SK-N-SH treated with all-trans-retinoic acid at 6 μM for 48 hours (cell line): ENCODE results near the gene OLFML2A.
A peak's percentile ranks its signal among the peaks of the same experiment; 100 is the strongest.

Experiments
- ATAC-seq: fragments of 200-7000 bp; cut with Tn5 transposase; 3 replicates; pipeline ENCODE4 v1.9.1; 2020; ENCODE audit warnings: mild to moderate bottlenecking, moderate library complexity
- ARNTL ChIP-seq: fragments of 450-650 bp; formaldehyde crosslinking; IDR thresholded peaks from 2 replicates; pipeline ENCODE4 v1.5.0; 2020; ENCODE audit warnings: low read depth, mild to moderate bottlenecking, moderate library complexity, borderline replicate concordance
- BACH2 ChIP-seq: fragments of 250-450 bp; sonication (Bioruptor Pico); IDR thresholded peaks from 2 replicates; pipeline ENCODE4 v1.9.0; 2021; ENCODE audit warnings: mild to moderate bottlenecking, borderline replicate concordance
- CREB5 ChIP-seq: fragments of 250-450 bp; sonication (Bioruptor Pico); IDR thresholded peaks from 2 replicates; pipeline ENCODE4 v1.5.1; 2020; ENCODE audit warnings: low read depth, mild to moderate bottlenecking, moderate library complexity
- CSDC2 ChIP-seq: fragments of 250-450 bp; sonication (Bioruptor Pico); IDR thresholded peaks from 2 replicates; pipeline ENCODE4 v1.5.0; 2020; ENCODE audit warnings: mild to moderate bottlenecking, moderate library complexity
- GLIS3 ChIP-seq: fragments of 250-450 bp; sonication (Bioruptor Pico); IDR thresholded peaks from 2 replicates; pipeline ENCODE4 v1.5.0; 2020; ENCODE audit warnings: mild to moderate bottlenecking, moderate library complexity
- ISL1 ChIP-seq: fragments of 250-450 bp; sonication (Bioruptor Pico); IDR thresholded peaks from 2 replicates; pipeline ENCODE4 v2.1.2; 2022; ENCODE audit warnings: mild to moderate bottlenecking, moderate library complexity
- OSR1 ChIP-seq: fragments of 250-450 bp; sonication (Bioruptor Pico); IDR thresholded peaks from 2 replicates; pipeline ENCODE4 v1.8.0; 2022; ENCODE audit warnings: moderate library complexity, mild to moderate bottlenecking, inconsistent platforms
- PATZ1 ChIP-seq: fragments of 250-450 bp; sonication (Bioruptor Pico); IDR thresholded peaks from 2 replicates; pipeline ENCODE4 v1.8.0; 2020; ENCODE audit warnings: mild to moderate bottlenecking, moderate library complexity, borderline replicate concordance
- POU6F1 ChIP-seq: fragments of 250-450 bp; sonication (Bioruptor Pico); IDR thresholded peaks from 2 replicates; pipeline ENCODE4 v1.8.0; 2021; ENCODE audit warnings: low read depth, mild to moderate bottlenecking, moderate library complexity, borderline replicate concordance
- PPARA ChIP-seq: fragments of 250-450 bp; sonication (Bioruptor Pico); IDR thresholded peaks from 2 replicates; pipeline ENCODE4 v1.5.0; 2020; ENCODE audit warnings: mild to moderate bottlenecking, borderline replicate concordance
- RARB ChIP-seq: fragments of 250-450 bp; sonication (Bioruptor Pico); IDR thresholded peaks from 2 replicates; pipeline ENCODE4 v1.8.0; 2021; ENCODE audit warnings: mild to moderate bottlenecking, moderate library complexity
- SNAI2 ChIP-seq: fragments of 250-450 bp; sonication (Bioruptor Pico); IDR thresholded peaks from 2 replicates; pipeline ENCODE4 v1.5.0; 2020; ENCODE audit warnings: mild to moderate bottlenecking, moderate library complexity
- TCF4 ChIP-seq: fragments of 250-450 bp; sonication (Bioruptor Pico); IDR thresholded peaks from 2 replicates; pipeline ENCODE4 v1.8.0; 2021; ENCODE audit warnings: mild to moderate bottlenecking, moderate library complexity, borderline replicate concordance
- TOX ChIP-seq: fragments of 250-450 bp; sonication (Bioruptor Pico); IDR thresholded peaks from 2 replicates; pipeline ENCODE4 v1.8.0; 2021; ENCODE audit warnings: mild to moderate bottlenecking, moderate library complexity, borderline replicate concordance
- ZC3H10 ChIP-seq: fragments of 250-450 bp; sonication (Bioruptor Pico); IDR thresholded peaks from 2 replicates; pipeline ENCODE4 v1.5.1; 2021; ENCODE audit warnings: mild to moderate bottlenecking, moderate library complexity
- ZFP3 ChIP-seq: fragments of 250-450 bp; sonication (Bioruptor Pico); IDR thresholded peaks from 2 replicates; pipeline ENCODE4 v1.5.0; 2020; ENCODE audit warnings: mild to moderate bottlenecking, moderate library complexity
- ZFP30 ChIP-seq: fragments of 450-650 bp; formaldehyde crosslinking; IDR thresholded peaks from 2 replicates; pipeline ENCODE4 v1.5.0; 2022; ENCODE audit warnings: mild to moderate bottlenecking, moderate library complexity
- ZNF565 ChIP-seq: fragments of 450-650 bp; formaldehyde crosslinking; conservative IDR thresholded peaks from 2 replicates; pipeline ENCODE4 v1.5.0; 2020; ENCODE audit warnings: low read depth, mild to moderate bottlenecking, moderate library complexity
- ZNF70 ChIP-seq: fragments of 450-650 bp; formaldehyde crosslinking; IDR thresholded peaks from 2 replicates; pipeline ENCODE4 v1.5.0; 2020; ENCODE audit warnings: mild to moderate bottlenecking, moderate library complexity
- ZNF8 ChIP-seq: fragments of 450-650 bp; formaldehyde crosslinking; IDR thresholded peaks from 2 replicates; pipeline ENCODE4 v1.5.0; 2020; ENCODE audit warnings: mild to moderate bottlenecking, moderate library complexity
- TF ChIP-seq, protein P1 (sequence below): fragments of 250-450 bp; sonication (Bioruptor Pico); IDR thresholded peaks from 2 replicates; pipeline ENCODE4 v1.5.1; 2021; ENCODE audit warnings: mild to moderate bottlenecking, moderate library complexity

Gene OLFML2A

GRCh38 chr9:124761710-124762109 is 15.2 kb upstream of the OLFML2A start (continued):
- no peak for TF ChIP-seq SNAI2 (CRISPR knock-in tag)
- no peak for TF ChIP-seq ZC3H10 (CRISPR knock-in tag)
- TF ChIP-seq CREB5 (CRISPR knock-in tag), result no peak
- TF ChIP-seq GLIS3 (CRISPR knock-in tag), result no peak
- TF ChIP-seq ZNF565 (CRISPR knock-in tag), result no peak
- no peak for TF ChIP-seq RARB (CRISPR knock-in tag)
- no peak for TF ChIP-seq PPARA (CRISPR knock-in tag)

- no peak for ATAC-seq
- TF ChIP-seq CREB5 (CRISPR knock-in tag) (no peak), CSDC2 (CRISPR knock-in tag) (no peak), OSR1 (no peak), PPARA (CRISPR knock-in tag) (no peak), ZNF70 (CRISPR knock-in tag) (no peak), BACH2 (CRISPR knock-in tag) (no peak), POU6F1 (CRISPR knock-in tag) (no peak), TCF4 (CRISPR knock-in tag) (no peak), ZC3H10 (CRISPR knock-in tag) (no peak), ISL1 (CRISPR knock-in tag) (no peak), ZFP3 (CRISPR knock-in tag) (no peak), SNAI2 (CRISPR knock-in tag) (no peak), ZNF565 (CRISPR knock-in tag) (no peak), ARNTL (no peak), PATZ1 (CRISPR knock-in tag) (no peak), ZNF8 (CRISPR knock-in tag) (no peak)
- TF ChIP-seq, protein P1, sequence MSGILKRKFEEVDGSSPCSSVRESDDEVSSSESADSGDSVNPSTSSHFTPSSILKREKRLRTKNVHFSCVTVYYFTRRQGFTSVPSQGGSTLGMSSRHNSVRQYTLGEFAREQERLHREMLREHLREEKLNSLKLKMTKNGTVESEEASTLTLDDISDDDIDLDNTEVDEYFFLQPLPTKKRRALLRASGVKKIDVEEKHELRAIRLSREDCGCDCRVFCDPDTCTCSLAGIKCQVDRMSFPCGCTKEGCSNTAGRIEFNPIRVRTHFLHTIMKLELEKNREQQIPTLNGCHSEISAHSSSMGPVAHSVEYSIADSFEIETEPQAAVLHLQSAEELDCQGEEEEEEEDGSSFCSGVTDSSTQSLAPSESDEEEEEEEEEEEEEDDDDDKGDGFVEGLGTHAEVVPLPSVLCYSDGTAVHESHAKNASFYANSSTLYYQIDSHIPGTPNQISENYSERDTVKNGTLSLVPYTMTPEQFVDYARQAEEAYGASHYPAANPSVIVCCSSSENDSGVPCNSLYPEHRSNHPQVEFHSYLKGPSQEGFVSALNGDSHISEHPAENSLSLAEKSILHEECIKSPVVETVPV, result no peak
- TF ChIP-seq, all 23 proteins: peak for 0
These were observed 14.3 kb upstream of the OLFML2A start for GRCh38 chr9:124762633-124763032.

DNA sequence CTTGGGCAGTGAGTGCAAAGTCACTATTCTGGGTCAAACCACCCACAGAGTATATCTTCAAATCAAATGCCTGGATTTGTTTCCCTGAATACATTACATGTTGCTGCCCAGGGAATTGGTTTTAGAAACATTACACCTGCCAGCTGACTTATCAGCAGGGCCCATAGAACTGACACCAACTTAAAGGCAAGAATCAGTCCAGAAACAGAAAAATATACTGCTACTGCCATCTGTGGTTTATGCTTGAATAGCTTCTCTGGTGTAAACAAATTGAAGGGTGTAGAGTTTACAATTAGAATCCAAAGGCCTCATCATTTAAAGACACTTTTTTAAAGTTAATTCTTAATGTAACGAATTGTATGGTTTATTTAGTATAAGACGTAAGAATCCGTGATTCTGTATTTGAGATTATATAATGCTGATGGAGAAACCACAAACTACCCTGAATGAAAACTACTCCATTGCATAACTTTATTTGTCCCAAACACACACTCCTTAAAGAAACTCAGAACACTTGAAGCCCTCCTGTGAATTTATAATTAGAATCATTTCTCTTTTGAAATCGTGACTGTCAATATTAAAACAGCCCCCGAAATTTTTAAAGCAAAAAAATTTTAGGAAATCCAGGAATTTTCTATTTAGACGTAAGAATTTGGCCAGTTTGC is 12.0 kb upstream of the OLFML2A start:
- ATAC-seq, result peak; percentile 72
- TF ChIP-seq ZFP30 (CRISPR knock-in tag) (no peak), ZFP3 (CRISPR knock-in tag) (no peak), TOX (CRISPR knock-in tag) (no peak)

DNA sequence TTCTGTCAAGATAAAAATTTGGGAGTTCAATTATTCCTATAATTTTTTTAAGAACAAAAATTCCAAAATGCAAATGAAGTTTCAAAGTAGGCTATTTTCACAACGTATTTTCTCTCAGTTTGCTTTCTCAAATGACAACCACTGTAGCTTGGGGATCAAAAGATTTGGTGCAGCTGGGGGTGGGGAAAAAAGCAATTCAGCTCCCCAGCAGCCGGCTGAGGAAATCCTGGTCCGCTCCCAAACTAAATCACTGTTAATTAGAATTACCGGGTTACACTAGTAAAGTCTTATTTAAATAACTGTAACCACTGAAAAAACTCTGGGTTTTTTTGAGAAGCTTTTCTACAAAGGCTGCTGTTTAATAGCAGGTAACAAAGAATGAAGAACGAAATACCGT is 11.5 kb upstream of the OLFML2A start:
- ATAC-seq, result no peak
- TF ChIP-seq GLIS3 (CRISPR knock-in tag) (no peak), RARB (CRISPR knock-in tag) (no peak), PPARA (CRISPR knock-in tag) (no peak), PATZ1 (CRISPR knock-in tag) (no peak), POU6F1 (CRISPR knock-in tag) (no peak)
